BJ (cell line): ENCODE measurements around the gene CD33. TPM values are rescaled to one million over a fixed set of nuclear protein-coding genes. Genes with fewer than 3 reads are reported as not detected.

ENCODE experiments used
- CTCF ChIA-PET: fragments of 350-600 bp; formaldehyde crosslinking; extraction: SDS; loops from one replicate; lab custom pipeline; 2021; ENCODE audit warnings: antibody characterized with exemption, inconsistent platforms; lab: Yijun Ruan, JAX
- POLR2A ChIA-PET: fragments of 300-600 bp; sonication (Branson Sonifier 250); formaldehyde crosslinking; extraction: SDS; loops from one replicate; lab custom pipeline; 2021; ENCODE audit warnings: antibody characterized with exemption; lab: Charles Lee
- DNase-seq: peaks from one replicate; pipeline ENCODE4 v3.0.0-alpha.2; 2011; ENCODE audit warnings: low read depth
- H3K27me3 ChIP-seq: 2 replicates; pipeline ENCODE4 v1.6.0; 2011; ENCODE audit warnings: low read length; ENCODE audit not compliant: control insufficient read depth, insufficient read depth
- H3K36me3 ChIP-seq: 2 replicates; pipeline ENCODE4 v1.5.1; 2011; ENCODE audit warnings: low read length; ENCODE audit not compliant: control insufficient read depth, insufficient read depth
- H3K4me3 ChIP-seq: 2 replicates; pipeline ENCODE4 v1.5.1; 2011; ENCODE audit warnings: low read depth, mild to moderate bottlenecking, control low read depth, low read length
- polyA plus RNA-seq: library from polyadenylated mRNA; depleted of rRNA; stranded (reverse); fragments of >200 nt; gene quantifications from 2 replicates; pipeline ENCODE4 v1.2.3, GENCODE V29; 2011
- TF ChIP-seq, protein P1 (sequence below): IDR thresholded peaks from 2 replicates; pipeline ENCODE4 v1.5.1; 2011; ENCODE audit warnings: low read depth, mild to moderate bottlenecking, control low read depth, inconsistent platforms, low read length, moderate library complexity; ENCODE audit not compliant: insufficient read depth

CD33 gene
- polyA plus RNA-seq, 1 experiment, result not detected

- ChIA-PET CTCF (interaction anchor here (1.3 kb wide), 1 partner anchor 149 kb away, joined by 5 read pairs; no protein-coding TSS in a partner anchor), POLR2A (no interaction called here)
- DNase-seq, result no peak
These were observed 47.4 kb downstream of the CD33 start for GRCh38 chr19:51272183-51272810.

GRCh38 chr19:51274049-51274770 lies 49.3 kb downstream of the CD33 start:
- ChIA-PET CTCF (no interaction called here), POLR2A (no interaction called here)
- Histone ChIP-seq H3K27me3 (no peaks in the 10 kb centered on the region), H3K36me3 (no peaks in the 10 kb centered on the region), H3K4me3 (no peak overlapping the region)
- no peak for DNase-seq
- TF ChIP-seq, protein P1, sequence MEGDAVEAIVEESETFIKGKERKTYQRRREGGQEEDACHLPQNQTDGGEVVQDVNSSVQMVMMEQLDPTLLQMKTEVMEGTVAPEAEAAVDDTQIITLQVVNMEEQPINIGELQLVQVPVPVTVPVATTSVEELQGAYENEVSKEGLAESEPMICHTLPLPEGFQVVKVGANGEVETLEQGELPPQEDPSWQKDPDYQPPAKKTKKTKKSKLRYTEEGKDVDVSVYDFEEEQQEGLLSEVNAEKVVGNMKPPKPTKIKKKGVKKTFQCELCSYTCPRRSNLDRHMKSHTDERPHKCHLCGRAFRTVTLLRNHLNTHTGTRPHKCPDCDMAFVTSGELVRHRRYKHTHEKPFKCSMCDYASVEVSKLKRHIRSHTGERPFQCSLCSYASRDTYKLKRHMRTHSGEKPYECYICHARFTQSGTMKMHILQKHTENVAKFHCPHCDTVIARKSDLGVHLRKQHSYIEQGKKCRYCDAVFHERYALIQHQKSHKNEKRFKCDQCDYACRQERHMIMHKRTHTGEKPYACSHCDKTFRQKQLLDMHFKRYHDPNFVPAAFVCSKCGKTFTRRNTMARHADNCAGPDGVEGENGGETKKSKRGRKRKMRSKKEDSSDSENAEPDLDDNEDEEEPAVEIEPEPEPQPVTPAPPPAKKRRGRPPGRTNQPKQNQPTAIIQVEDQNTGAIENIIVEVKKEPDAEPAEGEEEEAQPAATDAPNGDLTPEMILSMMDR, result no peak

More at GRCh38 chr19:51272183-51272810, 47.4 kb downstream of the CD33 start:
- TF ChIP-seq, protein P1, result no peak
- Histone ChIP-seq H3K27me3 (no peaks in the 10 kb centered on the region), H3K4me3 (no peak overlapping the region), H3K36me3 (no peaks in the 10 kb centered on the region)

DNA sequence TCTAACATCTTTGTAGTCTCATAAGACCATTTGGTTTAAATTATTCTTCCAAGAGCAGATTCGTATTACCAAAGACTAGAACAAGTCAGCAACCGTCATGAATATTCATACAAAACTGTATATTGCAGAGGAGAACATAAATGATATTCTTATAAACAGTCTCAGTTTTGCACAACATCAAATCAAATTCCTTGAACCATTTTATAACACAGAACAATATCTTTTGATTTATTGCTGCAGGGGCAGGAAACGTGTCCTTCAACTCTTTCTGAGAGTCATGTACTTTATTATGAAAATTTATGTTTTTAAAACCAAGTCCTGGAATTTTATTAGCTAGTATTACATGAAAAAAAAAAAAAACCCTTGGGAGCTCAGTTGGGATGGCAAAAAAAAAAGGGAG lies 52.2 kb downstream of the CD33 start:
- ChIA-PET POLR2A (no interaction called here), CTCF (no interaction called here)
- TF ChIP-seq, protein P1, result no peak
- Histone ChIP-seq H3K36me3 (no peaks in the 10 kb centered on the region), H3K27me3 (no peaks in the 10 kb centered on the region), H3K4me3 (no peak overlapping the region)
- no peak for DNase-seq

GRCh38 chr19:51282335-51282734 lies 57.5 kb downstream of the CD33 start:
- ChIA-PET CTCF (no interaction called here), POLR2A (no interaction called here)
- Histone ChIP-seq H3K36me3 (no peaks in the 10 kb centered on the region), H3K27me3 (no peaks in the 10 kb centered on the region), H3K4me3 (no peak overlapping the region)
- no peak for DNase-seq
- TF ChIP-seq, protein P1, result no peak

DNA sequence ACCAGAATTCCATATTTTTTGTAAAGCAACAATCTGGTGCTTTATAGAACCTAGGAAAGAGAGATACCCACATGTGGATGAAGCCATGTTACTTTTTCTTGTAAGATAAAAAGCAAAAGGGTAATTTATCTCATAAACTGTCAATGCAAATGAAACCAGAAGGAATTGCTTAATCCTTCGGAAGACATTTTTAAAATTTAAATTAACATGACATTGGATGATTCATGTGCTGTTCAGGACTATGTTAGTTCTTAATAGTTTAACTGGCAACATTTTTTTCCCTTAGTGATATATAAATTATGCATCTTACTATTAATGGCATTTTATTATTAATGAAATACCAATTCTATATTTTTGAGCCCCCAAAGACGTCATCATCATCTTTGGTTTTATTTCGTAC lies 60.8 kb downstream of the CD33 start:
- TF ChIP-seq, protein P1, result no peak

More for the DNA sequence above, 60.8 kb downstream of the CD33 start:
- Histone ChIP-seq H3K4me3 (no peak overlapping the region), H3K36me3 (no peaks in the 10 kb centered on the region), H3K27me3 (no peaks in the 10 kb centered on the region)
- ChIA-PET POLR2A (no interaction called here), CTCF (no interaction called here)
- DNase-seq, result no peak
